Activated naive CD4-positive, alpha-beta T cell treated with anti-CD3 and anti-CD28 coated beads, Interleukin-2, amount 10 ng/mL, durations not matched to agents 5 hours and 36 hours (primary cell): ENCODE data around the gene RCBTB2. TPM values are rescaled to one million over a fixed set of nuclear protein-coding genes. Genes with fewer than 3 reads are reported as not detected.

Source experiments
- total RNA-seq, 2 experiments: library from RNA; stranded (reverse); gene quantifications; one replicate each; pipeline ENCODE4 v1.2.3, GENCODE V29; 2021

RCBTB2 gene
- total RNA-seq, result 10 to 100 TPM; 19.7 to 20.6 TPM

GRCh38 chr13:48532506-48533499 is at the start of gene RCBTB2:
RCBTB2 (minus strand) TSS chr13:48533080; CDS start chr13:48521939, 11,141 bp downstream.

Other genes with a start within 250 kb of the RCBTB2 start
- 10 to 100 TPM; 41.8 to 42.2 TPM for gene RB1, start 229.3 kb downstream of the RCBTB2 start, total RNA-seq
- 10 to 100 TPM; 92.1 to 94.7 TPM for gene LPAR6, start 120.0 kb downstream of the RCBTB2 start, total RNA-seq
- gene CYSLTR2, start 120.8 kb upstream of the RCBTB2 start, total RNA-seq, result 1 to 10 TPM; 4.0 to 4.1 TPM